IPS-20b (cell line): ENCODE measurements around the gene PLXDC2.
"Not testable (repeated sequence)": the region's sequence is repeated elsewhere in the genome, so short reads cannot be mapped to it uniquely, and the experiment has no call there.

ENCODE experiments used
- H3K27ac ChIP-seq: one replicate; pipeline ENCODE4 v1.5.1; 2013; ENCODE audit warnings: low read length
- H3K27me3 ChIP-seq: 2 replicates; pipeline ENCODE4 v1.6.1; 2013; ENCODE audit warnings: mild to moderate bottlenecking, low read length, inconsistent platforms; ENCODE audit not compliant: insufficient read depth
- H3K36me3 ChIP-seq: 2 replicates; pipeline ENCODE4 v1.6.1; 2013; ENCODE audit warnings: low read depth, mild to moderate bottlenecking, inconsistent platforms, low read length, moderate library complexity; ENCODE audit not compliant: insufficient read depth
- H3K4me1 ChIP-seq: 2 replicates; pipeline ENCODE4 v1.6.1; 2013; ENCODE audit warnings: mild to moderate bottlenecking, control low read depth, inconsistent platforms, low read length, moderate library complexity; ENCODE audit not compliant: insufficient read depth
- H3K4me3 ChIP-seq: 2 replicates; pipeline ENCODE4 v1.5.1; 2013; ENCODE audit warnings: mild to moderate bottlenecking, low read length, inconsistent platforms
- H3K9ac ChIP-seq: 2 replicates; pipeline ENCODE4 v1.6.1; 2013; ENCODE audit warnings: low read depth, mild to moderate bottlenecking, inconsistent platforms, low read length, moderate library complexity
- H3K9me3 ChIP-seq: 2 replicates; pipeline ENCODE4 v1.6.1; 2013; ENCODE audit warnings: mild to moderate bottlenecking, low read depth, low read length, inconsistent platforms; ENCODE audit not compliant: insufficient read depth

Gene PLXDC2

GRCh38 chr10:20033476-20033875 lies 217.2 kb downstream of the PLXDC2 start:
- Histone ChIP-seq H3K4me1 (peaks cover 7% of the 10 kb centered on the region; the same call in 1 of the 2 replicates), H3K9me3 (no peaks in the 10 kb centered on the region), H3K9ac (no peak overlapping the region), H3K36me3 (no peaks in the 10 kb centered on the region), H3K4me3 (no peak overlapping the region), H3K27ac (no peak overlapping the region), H3K27me3 (no peaks in the 10 kb centered on the region)

- Histone ChIP-seq H3K36me3 (no peaks in the 10 kb centered on the region), H3K4me3 (no peak overlapping the region), H3K27ac (no peak overlapping the region), H3K9ac (no peak overlapping the region), H3K27me3 (no peaks in the 10 kb centered on the region), H3K4me1 (peaks cover 5% of the 10 kb centered on the region; the same call in 1 of the 2 replicates), H3K9me3 (no peaks in the 10 kb centered on the region)
Observed at GRCh38 chr10:20034732-20035131, 218.5 kb downstream of the PLXDC2 start.

GRCh38 chr10:20040012-20040411 lies 223.8 kb downstream of the PLXDC2 start:
- Histone ChIP-seq H3K27me3 (no peaks in the 10 kb centered on the region), H3K4me3 (no peak overlapping the region), H3K4me1 (peaks cover 4% of the 10 kb centered on the region; the same call in 1 of the 2 replicates), H3K36me3 (no peaks in the 10 kb centered on the region), H3K9ac (no peak overlapping the region), H3K27ac (no peak overlapping the region), H3K9me3 (no peaks in the 10 kb centered on the region)

- Histone ChIP-seq H3K36me3 (no peaks in the 10 kb centered on the region), H3K9me3 (no peaks in the 10 kb centered on the region), H3K4me3 (no peak overlapping the region), H3K27ac (no peak overlapping the region), H3K4me1 (peaks cover under 1% of the 10 kb centered on the region; the same call in 1 of the 2 replicates), H3K27me3 (no peaks in the 10 kb centered on the region), H3K9ac (no peak overlapping the region)
Observed at GRCh38 chr10:20041931-20042330, 225.7 kb downstream of the PLXDC2 start.

- H3K4me1 ChIP-seq, H3K4me3 ChIP-seq, H3K27me3 ChIP-seq, H3K27ac ChIP-seq, H3K9ac ChIP-seq: not testable (repeated sequence)
- Histone ChIP-seq H3K9me3 (peaks cover 12% of the 10 kb centered on the region), H3K36me3 (peaks cover 19% of the 10 kb centered on the region)
Observed at GRCh38 chr10:20045100-20045499, 228.9 kb downstream of the PLXDC2 start.

- Histone ChIP-seq H3K4me3 (no peak overlapping the region), H3K9me3 (peaks cover 12% of the 10 kb centered on the region), H3K36me3 (peaks cover 19% of the 10 kb centered on the region), H3K4me1 (no peaks in the 10 kb centered on the region; the same call in 1 of the 2 replicates), H3K27me3 (no peaks in the 10 kb centered on the region), H3K27ac (no peak overlapping the region), H3K9ac (no peak overlapping the region)
Observed at GRCh38 chr10:20048161-20048560, 231.9 kb downstream of the PLXDC2 start.

- Histone ChIP-seq H3K4me1 (no peaks in the 10 kb centered on the region; the same call in 1 of the 2 replicates), H3K9ac (no peak overlapping the region), H3K36me3 (no peaks in the 10 kb centered on the region), H3K27me3 (no peaks in the 10 kb centered on the region), H3K27ac (no peak overlapping the region), H3K4me3 (no peak overlapping the region), H3K9me3 (peaks cover 6% of the 10 kb centered on the region; the same call in 1 of the 2 replicates)
Observed at GRCh38 chr10:20058135-20058534, 241.9 kb downstream of the PLXDC2 start.

- no peaks in the 10 kb centered on the region; the same call in 1 of the 2 replicates for H3K4me1 ChIP-seq
- no peaks in the 10 kb centered on the region for H3K36me3 ChIP-seq
- H3K27ac ChIP-seq = no peak overlapping the region
- peaks cover 6% of the 10 kb centered on the region; the same call in 1 of the 2 replicates for H3K9me3 ChIP-seq
- H3K27me3 ChIP-seq = no peaks in the 10 kb centered on the region
- H3K4me3 ChIP-seq = no peak overlapping the region
- H3K9ac ChIP-seq = no peak overlapping the region
Observed at GRCh38 chr10:20059084-20059835, 243.0 kb downstream of the PLXDC2 start.

- Histone ChIP-seq H3K27me3 (no peaks in the 10 kb centered on the region), H3K36me3 (peaks cover 8% of the 10 kb centered on the region; the same call in 1 of the 2 replicates), H3K4me1 (no peaks in the 10 kb centered on the region), H3K9ac (no peak overlapping the region), H3K9me3 (peaks cover 6% of the 10 kb centered on the region; the same call in 1 of the 2 replicates), H3K27ac (no peak overlapping the region), H3K4me3 (no peak overlapping the region)
Observed at GRCh38 chr10:20065814-20066213, 249.6 kb downstream of the PLXDC2 start.

GRCh38 chr10:20073167-20073566 lies 256.9 kb downstream of the PLXDC2 start:
- Histone ChIP-seq H3K36me3 (peaks cover 12% of the 10 kb centered on the region; the same call in 1 of the 2 replicates), H3K27ac (no peak overlapping the region), H3K27me3 (no peaks in the 10 kb centered on the region), H3K9me3 (no peaks in the 10 kb centered on the region), H3K4me3 (no peak overlapping the region), H3K9ac (no peak overlapping the region), H3K4me1 (no peaks in the 10 kb centered on the region)

GRCh38 chr10:20075713-20076112 lies 259.5 kb downstream of the PLXDC2 start:
- H3K27ac ChIP-seq = no peak overlapping the region
- no peak overlapping the region for H3K4me3 ChIP-seq
- H3K27me3 ChIP-seq = no peaks in the 10 kb centered on the region
- H3K9ac ChIP-seq = no peak overlapping the region
- H3K4me1 ChIP-seq = no peaks in the 10 kb centered on the region
- H3K9me3 ChIP-seq = no peaks in the 10 kb centered on the region
- H3K36me3 ChIP-seq = 0 out of 2 replicates have a peak, but pooled peaks cover 4% of the 10 kb centered on the region

GRCh38 chr10:20084451-20084850 lies 268.2 kb downstream of the PLXDC2 start:
- no peak overlapping the region for H3K9ac ChIP-seq
- no peaks in the 10 kb centered on the region for H3K9me3 ChIP-seq
- H3K27ac ChIP-seq = no peak overlapping the region
- no peaks in the 10 kb centered on the region for H3K27me3 ChIP-seq
- H3K36me3 ChIP-seq = no peaks in the 10 kb centered on the region
- H3K4me3 ChIP-seq = no peak overlapping the region
- 0 out of 2 replicates have a peak, but pooled peaks cover 2% of the 10 kb centered on the region for H3K4me1 ChIP-seq
